ENCODE results near the gene PRPSAP1.
A peak's percentile ranks its signal among the peaks of the same experiment; 100 is the strongest.
"Not testable (repeated sequence)": the region's sequence is repeated elsewhere in the genome, so short reads cannot be mapped to it uniquely, and the experiment has no call there.

Gene PRPSAP1

DNA sequence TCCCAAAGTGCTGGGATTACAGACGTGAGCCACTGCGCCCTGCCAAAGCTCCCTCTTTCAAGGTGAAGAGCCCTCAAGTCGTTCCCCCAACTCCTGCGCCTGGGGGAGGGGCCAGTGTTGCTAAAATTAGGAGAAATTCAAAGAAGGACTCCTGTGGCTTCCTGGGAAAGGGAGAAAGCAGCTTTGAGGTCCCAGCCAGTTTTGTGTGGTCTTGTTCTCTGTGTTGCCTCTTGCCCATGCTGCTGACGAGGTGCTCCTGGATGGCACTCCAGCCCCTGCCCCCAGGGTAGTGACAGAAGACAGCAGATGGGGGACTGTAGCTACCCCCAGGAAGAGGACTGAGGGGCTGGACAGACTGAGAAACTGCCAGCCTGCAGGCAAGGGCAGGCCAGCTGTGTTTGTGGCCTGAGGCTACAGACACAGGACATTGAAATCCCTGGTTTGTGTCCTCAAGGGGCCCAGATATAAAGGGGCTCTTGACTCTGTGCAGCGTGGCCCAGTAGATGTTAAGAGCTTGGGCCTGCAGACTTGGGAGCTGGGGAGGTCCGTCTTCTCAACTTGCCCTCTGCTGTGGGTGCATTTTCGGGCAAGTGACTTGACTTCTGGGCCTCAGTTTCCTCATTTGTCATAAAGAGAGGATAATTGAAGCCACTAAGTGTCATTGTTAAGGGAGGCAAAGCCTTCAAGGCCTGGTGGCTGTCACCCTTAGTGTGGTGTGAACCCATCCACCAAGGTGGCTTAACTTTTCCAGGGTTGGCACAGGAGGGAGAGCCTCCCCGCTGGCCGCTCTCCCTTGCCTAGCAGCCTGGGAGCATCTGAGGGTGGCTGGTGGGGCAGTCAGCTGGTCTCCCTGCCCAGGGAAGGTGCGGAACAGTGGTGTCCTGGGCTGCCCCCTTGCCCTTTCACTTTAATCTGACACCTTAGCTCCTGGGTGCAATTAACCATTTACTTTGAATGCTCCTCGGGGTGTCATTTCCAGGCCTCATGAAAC is 84.4 kb downstream of the PRPSAP1 start:
- Mint-ChIP-seq H3K4me1 (ENCODE audit: low read depth) (peaks cover 40% of the 10 kb centered on the region), H3K36me3 (ENCODE audit: low read depth) (peaks cover 48% of the 10 kb centered on the region), H3K9me3 (no peaks in the 10 kb centered on the region), H3K4me3 (peak overlapping the region; percentile 94), H3K27ac (peak overlapping the region; percentile 95), H3K27me3 (ENCODE audit: low read depth) (no peaks in the 10 kb centered on the region)
- DNase-seq (ENCODE audit: low spot score), result no peak

DNA sequence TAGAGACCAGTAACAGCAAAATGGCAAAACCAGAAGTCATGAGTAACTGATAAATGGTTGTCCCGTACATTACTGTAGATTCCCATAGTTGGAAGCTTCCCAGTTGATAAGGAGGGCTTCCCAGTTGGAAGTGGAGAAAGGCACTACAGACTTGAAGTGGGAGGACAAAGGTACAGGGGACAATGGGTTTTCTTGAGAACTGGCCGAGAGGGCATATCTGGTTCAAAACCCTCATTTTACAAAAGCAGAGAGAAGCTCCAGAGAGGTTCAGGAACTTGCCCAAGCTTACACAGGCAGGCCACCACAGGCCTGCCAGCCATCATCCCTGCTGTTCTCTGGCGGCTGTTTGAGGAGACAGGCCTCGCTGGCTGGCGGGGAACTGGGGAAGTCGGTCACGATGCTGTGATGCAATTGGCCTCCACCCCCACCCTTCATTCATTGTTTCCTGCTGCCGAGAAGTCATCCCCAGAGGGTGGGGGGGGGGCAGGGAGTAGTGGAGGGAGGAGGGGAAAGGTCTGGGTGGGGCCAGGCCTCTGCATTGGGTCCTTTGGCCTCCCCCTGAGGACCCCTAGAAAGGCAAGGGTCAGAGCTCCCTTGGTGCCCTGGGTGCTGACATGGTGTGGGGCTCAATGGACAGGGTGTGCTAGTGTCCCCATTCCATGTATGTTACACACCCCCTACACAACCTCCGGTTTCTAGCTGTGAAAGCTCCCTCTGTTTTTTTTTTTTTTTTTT is 85.5 kb downstream of the PRPSAP1 start:
- Mint-ChIP-seq H3K27me3 (ENCODE audit: low read depth) (no peaks in the 10 kb centered on the region), H3K27ac (peak overlapping the region; percentile 95), H3K36me3 (ENCODE audit: low read depth) (peaks cover 48% of the 10 kb centered on the region), H3K4me3 (peak overlapping the region; percentile 94), H3K9me3 (no peaks in the 10 kb centered on the region), H3K4me1 (ENCODE audit: low read depth) (peaks cover 46% of the 10 kb centered on the region)
- peak; percentile 69 for DNase-seq (ENCODE audit: low spot score)

- H3K9me3 Mint-ChIP-seq; DNase-seq (ENCODE audit: low spot score); H3K27me3 Mint-ChIP-seq (ENCODE audit: low read depth): not testable (repeated sequence)
- Mint-ChIP-seq H3K4me1 (ENCODE audit: low read depth) (peaks cover 47% of the 10 kb centered on the region), H3K36me3 (ENCODE audit: low read depth) (peaks cover 47% of the 10 kb centered on the region), H3K27ac (peak overlapping the region; percentile 95), H3K4me3 (peak overlapping the region; percentile 94)
Observed at GRCh38 chr17:76267581-76268001, 86.1 kb downstream of the PRPSAP1 start.

DNA sequence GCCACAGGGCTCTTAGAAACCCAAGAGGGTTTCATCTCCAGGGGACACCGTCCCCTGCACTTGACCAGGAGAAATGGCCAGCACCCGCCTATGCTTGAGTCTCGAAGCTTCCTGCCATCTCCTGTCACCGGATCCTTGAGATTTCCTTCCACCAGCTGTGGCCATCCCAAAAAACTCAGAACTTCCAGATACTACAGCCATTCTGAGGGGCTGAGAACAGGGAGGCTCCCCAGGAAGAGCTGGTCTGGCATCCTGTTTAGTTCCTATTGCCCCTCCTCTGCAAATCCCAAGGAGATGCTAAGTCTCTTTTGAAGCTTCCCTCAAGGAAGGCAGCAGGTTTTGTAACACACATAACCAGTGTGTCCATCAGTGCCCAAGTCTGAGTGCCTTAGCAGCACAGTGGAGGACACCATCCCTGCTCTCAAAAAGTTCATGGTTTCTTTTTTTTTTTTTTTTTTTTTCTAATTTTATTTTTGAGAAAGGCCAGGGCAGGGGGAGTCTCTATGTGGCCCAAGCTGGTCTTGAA is 86.6 kb downstream of the PRPSAP1 start:
- no peak for DNase-seq (ENCODE audit: low spot score)
- H3K4me1 Mint-ChIP-seq (ENCODE audit: low read depth), result peaks cover 51% of the 10 kb centered on the region
- no peaks in the 10 kb centered on the region for H3K9me3 Mint-ChIP-seq
- no peaks in the 10 kb centered on the region for H3K27me3 Mint-ChIP-seq (ENCODE audit: low read depth)
- H3K36me3 Mint-ChIP-seq (ENCODE audit: low read depth), result peaks cover 47% of the 10 kb centered on the region
- H3K27ac Mint-ChIP-seq, result peak overlapping the region; percentile 95
- peak overlapping the region; percentile 94 for H3K4me3 Mint-ChIP-seq

GRCh38 chr17:76266244-76266938 is 87.3 kb downstream of the PRPSAP1 start:
- Mint-ChIP-seq H3K27ac (peak overlapping the region; percentile 87), H3K4me3 (peak overlapping the region; percentile 94), H3K27me3 (ENCODE audit: low read depth) (no peaks in the 10 kb centered on the region), H3K9me3 (no peaks in the 10 kb centered on the region), H3K4me1 (ENCODE audit: low read depth) (peaks cover 56% of the 10 kb centered on the region), H3K36me3 (ENCODE audit: low read depth) (peaks cover 43% of the 10 kb centered on the region)
- DNase-seq (ENCODE audit: low spot score), result no peak

- peaks cover 37% of the 10 kb centered on the region for H3K36me3 Mint-ChIP-seq (ENCODE audit: low read depth)
- peak overlapping the region; percentile 87 for H3K27ac Mint-ChIP-seq
- no peaks in the 10 kb centered on the region for H3K27me3 Mint-ChIP-seq (ENCODE audit: low read depth)
- no peaks in the 10 kb centered on the region for H3K9me3 Mint-ChIP-seq
- peak overlapping the region; percentile 94 for H3K4me3 Mint-ChIP-seq
- H3K4me1 Mint-ChIP-seq (ENCODE audit: low read depth), result peaks cover 54% of the 10 kb centered on the region
- DNase-seq (ENCODE audit: low spot score), result peak; percentile 60
Observed at GRCh38 chr17:76265624-76266243, 88.0 kb downstream of the PRPSAP1 start.

- peaks cover 34% of the 10 kb centered on the region for H3K36me3 Mint-ChIP-seq (ENCODE audit: low read depth)
Observed at GRCh38 chr17:76264755-76265623, 88.7 kb downstream of the PRPSAP1 start, which contains the start of gene UBALD2. Gene UBALD2 (plus strand): TSS chr17:76265348. CDS start chr17:76265506, 158 bp downstream.

GRCh38 chr17:76264425-76264754 is 89.3 kb downstream of the PRPSAP1 start:
- Mint-ChIP-seq H3K27me3 (ENCODE audit: low read depth) (no peaks in the 10 kb centered on the region), H3K4me3 (peak overlapping the region; percentile 81), H3K27ac (peak overlapping the region; percentile 91), H3K36me3 (ENCODE audit: low read depth) (peaks cover 28% of the 10 kb centered on the region), H3K9me3 (no peaks in the 10 kb centered on the region), H3K4me1 (ENCODE audit: low read depth) (peaks cover 49% of the 10 kb centered on the region)
- no peak for DNase-seq (ENCODE audit: low spot score)

More at GRCh38 chr17:76264755-76265623, 88.7 kb downstream of the PRPSAP1 start, which contains the start of gene UBALD2:
- Mint-ChIP-seq H3K27ac (peak within 1 kb of the TSS; percentile 91), H3K9me3 (no peaks in the 10 kb centered on the region), H3K4me1 (ENCODE audit: low read depth) (peaks cover 52% of the 10 kb centered on the region), H3K27me3 (ENCODE audit: low read depth) (no peaks in the 10 kb centered on the region), H3K4me3 (peak within 1 kb of the TSS; percentile 94)
- peak; percentile 100 for DNase-seq (ENCODE audit: low spot score)

DNA sequence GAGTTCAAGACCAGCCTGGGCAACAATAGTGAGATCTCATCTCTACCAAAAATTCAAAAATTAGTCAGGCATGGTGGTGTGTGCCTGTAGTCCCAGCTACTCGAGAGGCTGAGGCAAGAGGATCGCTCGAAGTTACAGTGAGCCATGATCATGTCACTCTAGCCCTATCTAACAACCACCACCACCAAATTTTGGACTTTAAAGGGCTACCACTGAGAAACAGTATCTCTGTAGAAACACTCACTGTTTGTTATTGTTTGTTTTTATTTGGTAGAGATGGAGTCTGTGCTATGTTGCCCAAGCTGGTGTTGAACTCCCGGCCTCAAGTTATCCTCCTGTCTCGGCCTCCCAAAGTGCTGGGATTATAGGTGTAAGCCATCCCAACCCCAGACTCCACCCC is 89.8 kb downstream of the PRPSAP1 start:
- peak overlapping the region; percentile 91 for H3K27ac Mint-ChIP-seq
- DNase-seq (ENCODE audit: low spot score), result no peak
- no peaks in the 10 kb centered on the region for H3K9me3 Mint-ChIP-seq
- peaks cover 23% of the 10 kb centered on the region for H3K36me3 Mint-ChIP-seq (ENCODE audit: low read depth)
- peaks cover 44% of the 10 kb centered on the region for H3K4me1 Mint-ChIP-seq (ENCODE audit: low read depth)
- peak overlapping the region; percentile 81 for H3K4me3 Mint-ChIP-seq
- H3K27me3 Mint-ChIP-seq (ENCODE audit: low read depth), result no peaks in the 10 kb centered on the region

DNA sequence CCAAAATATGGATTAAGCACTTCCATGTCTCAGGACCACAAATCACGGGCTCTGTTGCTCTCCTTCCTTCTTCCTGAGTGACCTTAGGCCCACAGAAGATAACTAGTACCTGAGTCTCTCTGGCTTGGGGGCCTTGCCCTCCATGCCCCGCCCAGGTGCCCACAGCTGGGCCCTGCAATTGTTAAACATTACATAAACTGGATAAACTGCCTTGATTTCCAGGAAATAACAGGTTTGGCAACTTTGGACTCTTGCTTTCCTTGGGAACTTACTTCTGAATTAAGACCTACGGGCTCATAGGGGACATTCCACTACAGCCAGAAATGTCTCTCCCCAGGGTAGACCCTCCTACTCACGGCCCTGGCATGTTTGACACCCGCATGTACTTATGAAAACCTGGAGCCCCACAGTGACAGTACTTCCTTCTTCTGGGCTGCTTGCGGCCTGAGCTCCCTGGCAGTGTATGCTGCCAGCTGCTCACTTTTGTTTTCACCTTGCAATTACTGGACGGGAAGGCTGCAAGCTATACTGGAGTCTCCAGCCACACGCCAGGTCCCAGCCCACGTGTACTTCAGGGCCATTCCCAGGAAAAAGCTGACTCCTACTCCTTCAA is 90.9 kb downstream of the PRPSAP1 start:
- H3K36me3 Mint-ChIP-seq (ENCODE audit: low read depth), result peaks cover 15% of the 10 kb centered on the region
- peak overlapping the region; percentile 81 for H3K4me3 Mint-ChIP-seq
- no peak for DNase-seq (ENCODE audit: low spot score)
- no peaks in the 10 kb centered on the region for H3K9me3 Mint-ChIP-seq
- H3K27me3 Mint-ChIP-seq (ENCODE audit: low read depth), result no peaks in the 10 kb centered on the region
- H3K27ac Mint-ChIP-seq, result peak overlapping the region; percentile 91
- peaks cover 37% of the 10 kb centered on the region for H3K4me1 Mint-ChIP-seq (ENCODE audit: low read depth)

DNA sequence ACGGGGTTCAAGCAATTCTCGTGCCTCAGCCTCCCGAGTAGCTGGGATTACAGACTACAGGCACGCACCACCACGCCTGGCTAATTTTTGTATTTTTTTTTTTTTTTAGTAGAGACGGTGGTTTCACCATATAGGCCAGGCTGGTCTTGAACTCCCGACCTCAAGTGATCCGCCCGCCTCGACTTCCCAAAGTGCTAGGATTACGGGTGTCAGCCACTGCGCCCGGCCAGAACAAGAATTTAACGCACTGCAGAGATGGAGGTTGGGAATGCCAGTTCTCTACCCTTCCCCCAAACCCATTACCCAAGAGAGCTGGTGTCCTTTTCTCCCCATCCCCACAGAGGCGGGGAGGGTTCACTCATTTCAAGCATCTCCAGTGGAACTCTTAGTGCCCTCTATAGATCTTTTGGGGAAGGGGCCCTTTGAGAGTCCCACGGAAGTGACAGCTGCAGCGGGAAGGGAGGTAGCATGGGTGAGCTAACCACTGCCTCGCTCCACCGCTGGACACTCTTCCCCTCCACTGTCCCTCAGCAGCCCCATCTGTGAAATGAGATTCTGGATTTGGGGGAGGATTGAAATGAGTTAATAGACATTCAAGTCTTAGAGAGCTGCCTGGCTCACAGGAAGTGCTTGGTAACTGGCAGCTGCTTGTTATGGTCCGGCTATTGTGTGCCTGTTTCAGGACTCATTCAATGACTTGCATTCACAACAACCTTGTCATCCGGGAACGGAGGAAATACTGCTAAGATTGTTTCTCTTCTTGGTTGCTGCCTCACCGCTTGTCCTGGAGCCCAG is 92.1 kb downstream of the PRPSAP1 start:
- H3K27me3 Mint-ChIP-seq (ENCODE audit: low read depth), result no peaks in the 10 kb centered on the region
- H3K4me3 Mint-ChIP-seq, result peak overlapping the region; percentile 81
- H3K36me3 Mint-ChIP-seq (ENCODE audit: low read depth), result peaks cover 7% of the 10 kb centered on the region
- H3K4me1 Mint-ChIP-seq (ENCODE audit: low read depth), result peaks cover 36% of the 10 kb centered on the region
- H3K27ac Mint-ChIP-seq, result peak overlapping the region; percentile 76
- peaks cover 4% of the 10 kb centered on the region for H3K9me3 Mint-ChIP-seq
- DNase-seq (ENCODE audit: low spot score), result no peak

Measured in T-helper 2 cell treated with Interferon-gamma antibody and Interleukin-4, amounts not matched to agents 5 μg/mL and 100 μg/mL, for 36 hours (primary cell).